ENCODE data around the gene TMX2.

DNA sequence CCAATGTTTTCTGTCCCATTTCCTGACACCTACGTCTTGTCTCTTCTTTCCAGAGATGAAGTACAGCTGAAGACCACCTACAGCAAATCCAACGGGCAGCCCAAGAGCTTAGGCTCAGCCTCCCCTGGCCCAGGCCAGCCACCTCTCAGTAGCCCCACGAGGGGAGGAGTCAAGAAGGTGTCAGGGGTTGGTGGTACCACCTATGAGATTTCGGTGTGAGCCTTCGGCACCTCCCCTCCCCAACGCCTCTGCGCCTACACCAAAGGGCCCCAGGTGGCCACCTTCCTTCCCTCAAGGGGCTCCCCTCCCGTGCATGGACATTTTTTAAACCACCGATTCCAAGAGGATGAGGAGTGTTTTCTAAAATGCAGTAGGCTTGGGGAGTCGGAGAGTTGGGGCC lies 12.6 kb upstream of the TMX2 start:
- TF ChIP-seq, protein P1, sequence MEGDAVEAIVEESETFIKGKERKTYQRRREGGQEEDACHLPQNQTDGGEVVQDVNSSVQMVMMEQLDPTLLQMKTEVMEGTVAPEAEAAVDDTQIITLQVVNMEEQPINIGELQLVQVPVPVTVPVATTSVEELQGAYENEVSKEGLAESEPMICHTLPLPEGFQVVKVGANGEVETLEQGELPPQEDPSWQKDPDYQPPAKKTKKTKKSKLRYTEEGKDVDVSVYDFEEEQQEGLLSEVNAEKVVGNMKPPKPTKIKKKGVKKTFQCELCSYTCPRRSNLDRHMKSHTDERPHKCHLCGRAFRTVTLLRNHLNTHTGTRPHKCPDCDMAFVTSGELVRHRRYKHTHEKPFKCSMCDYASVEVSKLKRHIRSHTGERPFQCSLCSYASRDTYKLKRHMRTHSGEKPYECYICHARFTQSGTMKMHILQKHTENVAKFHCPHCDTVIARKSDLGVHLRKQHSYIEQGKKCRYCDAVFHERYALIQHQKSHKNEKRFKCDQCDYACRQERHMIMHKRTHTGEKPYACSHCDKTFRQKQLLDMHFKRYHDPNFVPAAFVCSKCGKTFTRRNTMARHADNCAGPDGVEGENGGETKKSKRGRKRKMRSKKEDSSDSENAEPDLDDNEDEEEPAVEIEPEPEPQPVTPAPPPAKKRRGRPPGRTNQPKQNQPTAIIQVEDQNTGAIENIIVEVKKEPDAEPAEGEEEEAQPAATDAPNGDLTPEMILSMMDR (IDR thresholded peaks at IDR 0.05 in 4 of 5, conservative IDR thresholded peaks at IDR 0.05 in 1 of 5), result no peak
- TF ChIP-seq POLR2A (IDR thresholded peaks at IDR 0.05), result no peak

Data from gastrocnemius medialis (tissue), 4 donors.